ENCODE measurements around the gene TGM3.

Gene TGM3

DNA sequence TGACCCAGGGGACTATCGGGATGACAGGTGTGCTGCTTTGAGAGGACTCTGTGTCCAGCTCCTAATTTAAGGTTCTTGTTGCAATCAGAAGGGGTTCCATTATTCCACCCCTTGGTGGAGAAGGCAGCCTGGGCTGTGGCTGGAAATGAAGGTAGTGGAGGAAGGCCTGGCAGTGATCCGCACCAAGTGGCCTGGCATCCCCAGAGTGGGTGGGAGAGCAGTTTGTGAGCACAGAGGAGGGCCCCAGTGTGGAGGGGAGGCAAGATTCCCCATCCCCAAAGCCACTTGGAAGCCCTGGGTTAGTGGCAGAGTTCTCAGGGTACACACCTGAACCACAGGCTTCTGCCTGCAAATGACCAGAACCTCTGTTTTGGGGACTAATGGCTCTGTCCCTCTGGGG is 2.3 kb downstream of the TGM3 start:
- no peak overlapping the region for H3K9ac ChIP-seq (ENCODE audit: low read depth, low read length, poor library complexity)
- no peak for DNase-seq (ENCODE audit: low spot score)
- H3K9me3 ChIP-seq (replicated peaks in 1 of 2; ENCODE audit: control insufficient read depth in 2 of 2, insufficient read depth in 1 of 2, low read depth in 1 of 2, low read length in 2 of 2): no peaks in the 10 kb centered on the region
- no peak overlapping the region for H3K27ac ChIP-seq (replicated peaks; ENCODE audit: low read length)
- no peak overlapping the region for H2AFZ ChIP-seq (ENCODE audit: low read length)
- H2BK120ac ChIP-seq (ENCODE audit: low read depth, low read length): peak overlapping the region; percentile 2
- H4K8ac ChIP-seq (ENCODE audit: low read depth, low read length): no peak overlapping the region
- peaks cover 11 to 20% of the 10 kb centered on the region in 2 donors for H3K4me1 ChIP-seq (ENCODE audit: control insufficient read depth in 2 of 2, insufficient read depth in 1 of 2, low read depth in 1 of 2, low read length in 2 of 2)
- H3K4ac ChIP-seq (ENCODE audit: low read length): no peak overlapping the region
- H3K14ac ChIP-seq (ENCODE audit: low read length): no peak overlapping the region
- no peak overlapping the region for H3K23ac ChIP-seq (ENCODE audit: low read depth, low read length, poor library complexity)
- H2BK5ac ChIP-seq (ENCODE audit: low read length): no peak overlapping the region
- H3K79me1 ChIP-seq (ENCODE audit: low read depth, low read length): no peaks in the 10 kb centered on the region
- peaks cover 0 to 18% (median 0%) of the 10 kb centered on the region in 3 experiments for H3K27me3 ChIP-seq (ENCODE audit: control insufficient read depth in 3 of 3, insufficient read depth in 3 of 3, low read depth in 1 of 3, low read length in 3 of 3)
- no peak overlapping the region for H3K4me2 ChIP-seq (ENCODE audit: insufficient read depth, low read length, poor library complexity, severe bottlenecking)
- WGBS, 2 donors (ENCODE audit: extremely low coverage in 2 of 2, insufficient read length in 2 of 2, insufficient replicate concordance in 1 of 2): no CpG with 5 or more reads among the region's 2 CpGs
- no peak overlapping the region for H2BK12ac ChIP-seq (ENCODE audit: low read length)
- H3K36me3 ChIP-seq (replicated peaks in 1 of 2; ENCODE audit: control insufficient read depth in 2 of 2, insufficient read depth in 2 of 2, low read length in 2 of 2): no peaks in the 10 kb centered on the region
- H2AK5ac ChIP-seq (ENCODE audit: low read depth, low read length): no peak overlapping the region
- H3K18ac ChIP-seq (ENCODE audit: low read length): peak overlapping the region; percentile 49
- no peak overlapping the region for H2BK15ac ChIP-seq (ENCODE audit: low read length)
- no peak overlapping the region for H4K91ac ChIP-seq (ENCODE audit: low read depth, low read length, poor library complexity)
- H3K4me3 ChIP-seq (ENCODE audit: low read length in 2 of 2): no peak overlapping the region

DNA sequence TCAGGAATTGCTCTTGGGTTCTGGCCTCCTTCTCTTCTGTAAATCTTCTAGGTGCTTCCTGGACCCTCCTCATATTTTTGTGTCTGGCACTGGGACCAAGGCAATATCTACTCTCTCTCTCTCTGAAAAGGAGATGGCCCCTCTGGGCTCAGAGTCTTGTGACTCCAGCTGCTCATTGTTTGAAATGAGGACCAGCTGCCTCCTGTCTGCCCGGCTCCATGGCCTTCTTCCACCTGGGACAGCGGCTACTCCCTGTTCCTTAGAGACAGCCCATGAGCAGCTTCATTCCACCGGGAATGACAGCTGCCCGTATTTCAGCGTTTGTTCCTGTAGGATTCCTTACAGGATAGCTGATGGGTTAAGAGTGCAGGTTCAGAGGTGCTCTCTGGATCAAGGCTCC is 2.9 kb downstream of the TGM3 start:
- H3K18ac ChIP-seq (ENCODE audit: low read length): no peak overlapping the region
- peaks cover 11 to 20% of the 10 kb centered on the region in 2 donors for H3K4me1 ChIP-seq (ENCODE audit: control insufficient read depth in 2 of 2, insufficient read depth in 1 of 2, low read depth in 1 of 2, low read length in 2 of 2)
- H3K14ac ChIP-seq (ENCODE audit: low read length): no peak overlapping the region
- H3K9me3 ChIP-seq (replicated peaks in 1 of 2; ENCODE audit: control insufficient read depth in 2 of 2, insufficient read depth in 1 of 2, low read depth in 1 of 2, low read length in 2 of 2): no peaks in the 10 kb centered on the region
- no peak overlapping the region for H4K8ac ChIP-seq (ENCODE audit: low read depth, low read length)
- H2BK12ac ChIP-seq (ENCODE audit: low read length): no peak overlapping the region
- no peak overlapping the region for H3K4me2 ChIP-seq (ENCODE audit: insufficient read depth, low read length, poor library complexity, severe bottlenecking)
- H2BK5ac ChIP-seq (ENCODE audit: low read length): no peak overlapping the region
- no peak overlapping the region for H2AK5ac ChIP-seq (ENCODE audit: low read depth, low read length)
- no peak overlapping the region for H2AFZ ChIP-seq (ENCODE audit: low read length)
- no peaks in the 10 kb centered on the region for H3K79me1 ChIP-seq (ENCODE audit: low read depth, low read length)
- H3K27ac ChIP-seq (replicated peaks; ENCODE audit: low read length): no peak overlapping the region
- no peak overlapping the region for H3K9ac ChIP-seq (ENCODE audit: low read depth, low read length, poor library complexity)
- H2BK15ac ChIP-seq (ENCODE audit: low read length): no peak overlapping the region
- peaks cover 0 to 20% (median 0%) of the 10 kb centered on the region in 3 experiments for H3K27me3 ChIP-seq (ENCODE audit: control insufficient read depth in 3 of 3, insufficient read depth in 3 of 3, low read depth in 1 of 3, low read length in 3 of 3)
- H3K4ac ChIP-seq (ENCODE audit: low read length): no peak overlapping the region
- peak overlapping the region; percentile 2 for H2BK120ac ChIP-seq (ENCODE audit: low read depth, low read length)
- H4K91ac ChIP-seq (ENCODE audit: low read depth, low read length, poor library complexity): no peak overlapping the region
- H3K4me3 ChIP-seq (ENCODE audit: low read length in 2 of 2): no peak overlapping the region
- no peak overlapping the region for H3K23ac ChIP-seq (ENCODE audit: low read depth, low read length, poor library complexity)
- H3K36me3 ChIP-seq (replicated peaks in 1 of 2; ENCODE audit: control insufficient read depth in 2 of 2, insufficient read depth in 2 of 2, low read length in 2 of 2): no peaks in the 10 kb centered on the region
- no peak for DNase-seq (ENCODE audit: low spot score)
- WGBS, 2 donors (ENCODE audit: extremely low coverage in 2 of 2, insufficient read length in 2 of 2, insufficient replicate concordance in 1 of 2): no CpG with 5 or more reads among the region's 5 CpGs

DNA sequence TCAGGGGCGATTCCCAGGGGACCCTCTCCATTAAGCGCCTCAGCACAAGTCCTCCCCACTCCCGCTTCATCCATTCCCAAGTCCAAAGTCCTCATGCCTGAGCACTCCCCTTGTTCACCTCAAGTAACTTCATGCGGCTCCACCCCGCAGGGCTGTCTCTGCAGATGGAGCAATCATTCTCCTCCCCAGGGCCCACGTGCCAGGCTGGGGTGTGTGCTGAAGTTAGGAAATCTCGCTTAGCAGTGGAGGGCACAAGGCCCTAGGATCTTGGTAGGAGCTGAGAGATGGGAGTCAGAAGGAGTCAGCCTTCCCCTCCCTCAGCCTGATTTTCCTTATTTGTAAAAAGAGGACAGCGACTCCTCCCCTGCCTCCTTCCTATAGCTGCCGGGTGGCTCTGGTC is 3.5 kb downstream of the TGM3 start:
- no peaks in the 10 kb centered on the region for H3K9me3 ChIP-seq (replicated peaks in 1 of 2; ENCODE audit: control insufficient read depth in 2 of 2, insufficient read depth in 1 of 2, low read depth in 1 of 2, low read length in 2 of 2)
- H3K9ac ChIP-seq (ENCODE audit: low read depth, low read length, poor library complexity): no peak overlapping the region
- peaks cover 11 to 20% of the 10 kb centered on the region in 2 donors for H3K4me1 ChIP-seq (ENCODE audit: control insufficient read depth in 2 of 2, insufficient read depth in 1 of 2, low read depth in 1 of 2, low read length in 2 of 2)
- H4K8ac ChIP-seq (ENCODE audit: low read depth, low read length): no peak overlapping the region
- H3K27me3 ChIP-seq (ENCODE audit: control insufficient read depth in 3 of 3, insufficient read depth in 3 of 3, low read depth in 1 of 3, low read length in 3 of 3): peaks cover 0 to 23% (median 0%) of the 10 kb centered on the region in 3 experiments
- H2BK15ac ChIP-seq (ENCODE audit: low read length): no peak overlapping the region
- no peak overlapping the region for H4K91ac ChIP-seq (ENCODE audit: low read depth, low read length, poor library complexity)
- H3K4me2 ChIP-seq (ENCODE audit: insufficient read depth, low read length, poor library complexity, severe bottlenecking): no peak overlapping the region
- no peaks in the 10 kb centered on the region for H3K36me3 ChIP-seq (replicated peaks in 1 of 2; ENCODE audit: control insufficient read depth in 2 of 2, insufficient read depth in 2 of 2, low read length in 2 of 2)
- no peak overlapping the region for H3K14ac ChIP-seq (ENCODE audit: low read length)
- H3K79me1 ChIP-seq (ENCODE audit: low read depth, low read length): no peaks in the 10 kb centered on the region
- no peak overlapping the region for H2BK5ac ChIP-seq (ENCODE audit: low read length)
- H3K4ac ChIP-seq (ENCODE audit: low read length): no peak overlapping the region
- no peak for DNase-seq (ENCODE audit: low spot score)
- no peak overlapping the region for H2BK12ac ChIP-seq (ENCODE audit: low read length)
- no peak overlapping the region for H3K4me3 ChIP-seq (ENCODE audit: low read length in 2 of 2)
- no peak overlapping the region for H2AFZ ChIP-seq (ENCODE audit: low read length)
- no peak overlapping the region for H3K23ac ChIP-seq (ENCODE audit: low read depth, low read length, poor library complexity)
- H2BK120ac ChIP-seq (ENCODE audit: low read depth, low read length): no peak overlapping the region
- WGBS, 2 donors (ENCODE audit: extremely low coverage in 2 of 2, insufficient read length in 2 of 2, insufficient replicate concordance in 1 of 2): no CpG with 5 or more reads among the region's 9 CpGs
- no peak overlapping the region for H2AK5ac ChIP-seq (ENCODE audit: low read depth, low read length)
- H3K27ac ChIP-seq (replicated peaks; ENCODE audit: low read length): no peak overlapping the region
- no peak overlapping the region for H3K18ac ChIP-seq (ENCODE audit: low read length)

DNA sequence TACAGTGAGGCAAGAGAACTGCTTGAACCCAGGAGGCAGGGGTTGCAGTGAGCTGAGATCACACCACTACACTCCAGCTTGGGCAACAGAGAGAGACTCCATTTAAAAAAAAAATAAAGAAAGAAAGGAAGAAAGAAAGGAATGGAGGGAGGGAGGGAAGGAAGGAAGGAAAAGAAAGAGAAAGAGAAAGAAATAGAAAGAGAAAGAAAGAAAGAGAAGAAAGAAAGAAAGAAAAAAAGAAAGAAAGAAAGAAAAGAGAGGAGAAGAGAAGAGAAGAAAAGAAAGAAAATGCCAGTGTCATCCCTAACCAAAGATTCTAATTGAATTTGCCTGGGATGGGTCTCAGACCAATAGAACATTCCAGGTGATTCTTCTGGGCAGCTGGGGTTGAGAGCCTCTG is 4.2 kb downstream of the TGM3 start:
- Histone ChIP-seq H2BK120ac (ENCODE audit: low read depth, low read length) (no peak overlapping the region), H3K4ac (ENCODE audit: low read length) (no peak overlapping the region), H2BK12ac (ENCODE audit: low read length) (no peak overlapping the region), H3K18ac (ENCODE audit: low read length) (no peak overlapping the region), H3K4me3 (ENCODE audit: low read length in 2 of 2) (no peak overlapping the region), H3K9ac (ENCODE audit: low read depth, low read length, poor library complexity) (no peak overlapping the region), H3K9me3 (replicated peaks in 1 of 2; ENCODE audit: control insufficient read depth in 2 of 2, insufficient read depth in 1 of 2, low read depth in 1 of 2, low read length in 2 of 2) (no peaks in the 10 kb centered on the region), H3K36me3 (replicated peaks in 1 of 2; ENCODE audit: control insufficient read depth in 2 of 2, insufficient read depth in 2 of 2, low read length in 2 of 2) (no peaks in the 10 kb centered on the region), H3K27me3 (ENCODE audit: control insufficient read depth in 3 of 3, insufficient read depth in 3 of 3, low read depth in 1 of 3, low read length in 3 of 3) (peaks cover 0 to 22% (median 0%) of the 10 kb centered on the region in 3 experiments), H4K91ac (ENCODE audit: low read depth, low read length, poor library complexity) (no peak overlapping the region), H2AFZ (ENCODE audit: low read length) (no peak overlapping the region), H3K14ac (ENCODE audit: low read length) (no peak overlapping the region), H2BK15ac (ENCODE audit: low read length) (no peak overlapping the region), H3K23ac (ENCODE audit: low read depth, low read length, poor library complexity) (no peak overlapping the region), H2AK5ac (ENCODE audit: low read depth, low read length) (no peak overlapping the region), H3K4me1 (ENCODE audit: control insufficient read depth in 2 of 2, insufficient read depth in 1 of 2, low read depth in 1 of 2, low read length in 2 of 2) (peaks cover 11 to 20% of the 10 kb centered on the region in 2 donors), H3K27ac (replicated peaks; ENCODE audit: low read length) (no peak overlapping the region), H4K8ac (ENCODE audit: low read depth, low read length) (no peak overlapping the region), H3K79me1 (ENCODE audit: low read depth, low read length) (no peaks in the 10 kb centered on the region), H3K4me2 (ENCODE audit: insufficient read depth, low read length, poor library complexity, severe bottlenecking) (no peak overlapping the region), H2BK5ac (ENCODE audit: low read length) (no peak overlapping the region)
- no peak for DNase-seq (ENCODE audit: low spot score)
